ENCODE data around the gene BST2.

GRCh38 chr19:17393914-17394313 is 11.5 kb downstream of the BST2 start, which contains the start of gene CCDC194:
- TF ChIP-seq CTCF (IDR thresholded peaks at IDR 0.05; ENCODE audit: low read length), result no peak
- TF ChIP-seq EZH2 (optimal IDR thresholded peaks at IDR 0.05; ENCODE audit: low read depth, low read length), result no peak
